ENCODE data around the gene SPN.

DNA sequence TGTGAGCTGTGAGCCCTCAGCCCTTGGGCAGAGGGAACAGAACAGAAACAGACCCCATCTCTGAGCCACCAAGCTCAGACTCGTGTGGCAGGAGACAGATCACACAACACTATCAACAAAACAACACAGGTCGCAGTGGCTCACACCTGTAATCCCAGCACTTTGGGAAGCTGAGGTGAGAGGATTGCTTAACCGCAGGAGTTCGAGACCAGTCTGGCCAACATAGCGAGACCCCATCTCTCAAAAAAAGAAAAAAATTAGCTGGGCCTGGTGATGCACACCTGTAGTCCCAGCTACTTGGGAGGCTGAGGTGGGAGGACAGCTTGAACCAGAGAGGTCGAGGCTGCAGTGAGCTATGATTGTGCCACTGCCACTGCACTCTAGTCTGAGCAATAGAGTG lies 10.5 kb downstream of the SPN start:
- TF ChIP-seq, protein P1, sequence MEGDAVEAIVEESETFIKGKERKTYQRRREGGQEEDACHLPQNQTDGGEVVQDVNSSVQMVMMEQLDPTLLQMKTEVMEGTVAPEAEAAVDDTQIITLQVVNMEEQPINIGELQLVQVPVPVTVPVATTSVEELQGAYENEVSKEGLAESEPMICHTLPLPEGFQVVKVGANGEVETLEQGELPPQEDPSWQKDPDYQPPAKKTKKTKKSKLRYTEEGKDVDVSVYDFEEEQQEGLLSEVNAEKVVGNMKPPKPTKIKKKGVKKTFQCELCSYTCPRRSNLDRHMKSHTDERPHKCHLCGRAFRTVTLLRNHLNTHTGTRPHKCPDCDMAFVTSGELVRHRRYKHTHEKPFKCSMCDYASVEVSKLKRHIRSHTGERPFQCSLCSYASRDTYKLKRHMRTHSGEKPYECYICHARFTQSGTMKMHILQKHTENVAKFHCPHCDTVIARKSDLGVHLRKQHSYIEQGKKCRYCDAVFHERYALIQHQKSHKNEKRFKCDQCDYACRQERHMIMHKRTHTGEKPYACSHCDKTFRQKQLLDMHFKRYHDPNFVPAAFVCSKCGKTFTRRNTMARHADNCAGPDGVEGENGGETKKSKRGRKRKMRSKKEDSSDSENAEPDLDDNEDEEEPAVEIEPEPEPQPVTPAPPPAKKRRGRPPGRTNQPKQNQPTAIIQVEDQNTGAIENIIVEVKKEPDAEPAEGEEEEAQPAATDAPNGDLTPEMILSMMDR (IDR thresholded peaks at IDR 0.05; ENCODE audit: low read depth, low read length): no peak
- TF ChIP-seq, protein P2, sequence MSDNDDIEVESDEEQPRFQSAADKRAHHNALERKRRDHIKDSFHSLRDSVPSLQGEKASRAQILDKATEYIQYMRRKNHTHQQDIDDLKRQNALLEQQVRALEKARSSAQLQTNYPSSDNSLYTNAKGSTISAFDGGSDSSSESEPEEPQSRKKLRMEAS (IDR thresholded peaks at IDR 0.05; ENCODE audit: low read depth, low read length): no peak
- TF ChIP-seq POLR2A (IDR thresholded peaks at IDR 0.05; ENCODE audit: extremely low read depth, insufficient read length): no peak

Data from NB4 (cell line).